ENCODE data around the gene TTLL9.
A peak's percentile ranks its signal among the peaks of the same experiment; 100 is the strongest.

TTLL9 gene

GRCh38 chr20:31859266-31859997, 11.0 kb upstream of the TTLL9 start:
- DNase-seq, result no peak

GRCh38 chr20:31859998-31860380, 10.4 kb upstream of the TTLL9 start:
- no peak for DNase-seq

GRCh38 chr20:31860390-31861134, 9.9 kb upstream of the TTLL9 start:
- no peak for DNase-seq

- no peak for DNase-seq
Observed at GRCh38 chr20:31861135-31861384, 9.4 kb upstream of the TTLL9 start.

- peak; percentile 68 for DNase-seq
Observed at GRCh38 chr20:31861385-31862156, 8.9 kb upstream of the TTLL9 start.

GRCh38 chr20:31862157-31862470, 8.3 kb upstream of the TTLL9 start:
- no peak for DNase-seq

GRCh38 chr20:31862506-31862905, 7.9 kb upstream of the TTLL9 start:
- no peak for DNase-seq

- DNase-seq, result no peak
Observed at GRCh38 chr20:31863296-31864085, 6.9 kb upstream of the TTLL9 start.

GRCh38 chr20:31864521-31865400, 5.7 kb upstream of the TTLL9 start:
- no peak for DNase-seq

- no peak for DNase-seq
Observed at GRCh38 chr20:31866221-31866620, 4.2 kb upstream of the TTLL9 start.

- DNase-seq, result no peak
Observed at GRCh38 chr20:31868853-31869672, 1.4 kb upstream of the TTLL9 start.

GRCh38 chr20:31869673-31869941, 827 bp upstream of the TTLL9 start:
- no peak for DNase-seq

GRCh38 chr20:31870726-31871617, 538 bp downstream of the TTLL9 start:
- no peak for DNase-seq

- no peak for DNase-seq
Observed at GRCh38 chr20:31871618-31871954, 1.2 kb downstream of the TTLL9 start.

GRCh38 chr20:31872406-31872805, 2.0 kb downstream of the TTLL9 start:
- no peak for DNase-seq

- no peak for DNase-seq
Observed at GRCh38 chr20:31875671-31876070, 5.2 kb downstream of the TTLL9 start.

- DNase-seq, result no peak
Observed at GRCh38 chr20:31877684-31878083, 7.2 kb downstream of the TTLL9 start.

- peak; percentile 72 for DNase-seq
Observed at GRCh38 chr20:31879143-31879987, 8.9 kb downstream of the TTLL9 start.

GRCh38 chr20:31881945-31882344, 11.5 kb downstream of the TTLL9 start:
- no peak for DNase-seq

GRCh38 chr20:31883829-31884228, 13.4 kb downstream of the TTLL9 start:
- DNase-seq, result no peak

All from activated CD8-positive, alpha-beta memory T cell treated with anti-CD3 and anti-CD28 coated beads, Interleukin-2, amount 50 U/mL, for 4 hours (primary cell).